ENCODE measurements around the gene UMODL1.

UMODL1 gene

GRCh38 chr21:42157606-42158310 is 86.6 kb downstream of the UMODL1 start:
- Histone ChIP-seq H3K9me3 (ENCODE audit: control insufficient read depth, insufficient read depth, low read length) (no peaks in the 10 kb centered on the region), H3K4me3 (ENCODE audit: low read length) (no peak overlapping the region), H3K4me1 (ENCODE audit: control insufficient read depth, insufficient read depth, low read length) (no peaks in the 10 kb centered on the region), H3K27me3 (ENCODE audit: control insufficient read depth, insufficient read depth, low read length) (no peaks in the 10 kb centered on the region), H3K27ac (ENCODE audit: low read length) (no peak overlapping the region), H3K36me3 (ENCODE audit: control insufficient read depth, insufficient read depth, low read length) (no peaks in the 10 kb centered on the region)
- WGBS (ENCODE audit: insufficient coverage, insufficient read length): no CpG with 5 or more reads among the region's 11 CpGs
- no peak for DNase-seq (ENCODE audit: low read depth, low spot score)

- no peak for DNase-seq (ENCODE audit: low read depth, low spot score)
- Histone ChIP-seq H3K27me3 (ENCODE audit: control insufficient read depth, insufficient read depth, low read length) (no peaks in the 10 kb centered on the region), H3K36me3 (ENCODE audit: control insufficient read depth, insufficient read depth, low read length) (no peaks in the 10 kb centered on the region), H3K4me3 (ENCODE audit: low read length) (no peak overlapping the region), H3K4me1 (ENCODE audit: control insufficient read depth, insufficient read depth, low read length) (no peaks in the 10 kb centered on the region), H3K9me3 (ENCODE audit: control insufficient read depth, insufficient read depth, low read length) (no peaks in the 10 kb centered on the region), H3K27ac (ENCODE audit: low read length) (no peak overlapping the region)
- no CpG with 5 or more reads among the region's 8 CpGs for WGBS (ENCODE audit: insufficient coverage, insufficient read length)
Measured at GRCh38 chr21:42158846-42159245, 87.7 kb downstream of the UMODL1 start.

GRCh38 chr21:42159560-42160110 is 88.5 kb downstream of the UMODL1 start:
- no peaks in the 10 kb centered on the region for H3K27me3 ChIP-seq (ENCODE audit: control insufficient read depth, insufficient read depth, low read length)
- H3K36me3 ChIP-seq (ENCODE audit: control insufficient read depth, insufficient read depth, low read length): no peaks in the 10 kb centered on the region
- H3K27ac ChIP-seq (ENCODE audit: low read length): no peak overlapping the region
- H3K9me3 ChIP-seq (ENCODE audit: control insufficient read depth, insufficient read depth, low read length): no peaks in the 10 kb centered on the region
- no peak overlapping the region for H3K4me3 ChIP-seq (ENCODE audit: low read length)
- DNase-seq (ENCODE audit: low read depth, low spot score): no peak
- H3K4me1 ChIP-seq (ENCODE audit: control insufficient read depth, insufficient read depth, low read length): no peaks in the 10 kb centered on the region
- no CpG with 5 or more reads among the region's 11 CpGs for WGBS (ENCODE audit: insufficient coverage, insufficient read length)

GRCh38 chr21:42160111-42160721 is 89.1 kb downstream of the UMODL1 start:
- Histone ChIP-seq H3K4me3 (ENCODE audit: low read length) (no peak overlapping the region), H3K9me3 (ENCODE audit: control insufficient read depth, insufficient read depth, low read length) (no peaks in the 10 kb centered on the region), H3K4me1 (ENCODE audit: control insufficient read depth, insufficient read depth, low read length) (no peaks in the 10 kb centered on the region), H3K36me3 (ENCODE audit: control insufficient read depth, insufficient read depth, low read length) (no peaks in the 10 kb centered on the region), H3K27me3 (ENCODE audit: control insufficient read depth, insufficient read depth, low read length) (no peaks in the 10 kb centered on the region), H3K27ac (ENCODE audit: low read length) (no peak overlapping the region)
- no CpG with 5 or more reads among the region's 25 CpGs for WGBS (ENCODE audit: insufficient coverage, insufficient read length)
- DNase-seq (ENCODE audit: low read depth, low spot score): no peak

- Histone ChIP-seq H3K4me1 (ENCODE audit: control insufficient read depth, insufficient read depth, low read length) (no peaks in the 10 kb centered on the region), H3K9me3 (ENCODE audit: control insufficient read depth, insufficient read depth, low read length) (no peaks in the 10 kb centered on the region), H3K36me3 (ENCODE audit: control insufficient read depth, insufficient read depth, low read length) (no peaks in the 10 kb centered on the region), H3K27me3 (ENCODE audit: control insufficient read depth, insufficient read depth, low read length) (no peaks in the 10 kb centered on the region), H3K4me3 (ENCODE audit: low read length) (no peak overlapping the region), H3K27ac (ENCODE audit: low read length) (no peak overlapping the region)
- DNase-seq (ENCODE audit: low read depth, low spot score): no peak
- WGBS (ENCODE audit: insufficient coverage, insufficient read length): no CpG with 5 or more reads among the region's 9 CpGs
Measured at GRCh38 chr21:42160765-42161164, 89.6 kb downstream of the UMODL1 start.

GRCh38 chr21:42161401-42161955 is 90.4 kb downstream of the UMODL1 start:
- Histone ChIP-seq H3K4me3 (ENCODE audit: low read length) (no peak overlapping the region), H3K4me1 (ENCODE audit: control insufficient read depth, insufficient read depth, low read length) (no peaks in the 10 kb centered on the region), H3K27me3 (ENCODE audit: control insufficient read depth, insufficient read depth, low read length) (no peaks in the 10 kb centered on the region), H3K36me3 (ENCODE audit: control insufficient read depth, insufficient read depth, low read length) (no peaks in the 10 kb centered on the region), H3K9me3 (ENCODE audit: control insufficient read depth, insufficient read depth, low read length) (no peaks in the 10 kb centered on the region), H3K27ac (ENCODE audit: low read length) (no peak overlapping the region)
- WGBS (ENCODE audit: insufficient coverage, insufficient read length): no CpG with 5 or more reads among the region's 7 CpGs
- DNase-seq (ENCODE audit: low read depth, low spot score): no peak

GRCh38 chr21:42161956-42162681 is 91.0 kb downstream of the UMODL1 start:
- no peak for DNase-seq (ENCODE audit: low read depth, low spot score)
- Histone ChIP-seq H3K9me3 (ENCODE audit: control insufficient read depth, insufficient read depth, low read length) (no peaks in the 10 kb centered on the region), H3K27me3 (ENCODE audit: control insufficient read depth, insufficient read depth, low read length) (no peaks in the 10 kb centered on the region), H3K27ac (ENCODE audit: low read length) (no peak overlapping the region), H3K4me3 (ENCODE audit: low read length) (no peak overlapping the region), H3K4me1 (ENCODE audit: control insufficient read depth, insufficient read depth, low read length) (no peaks in the 10 kb centered on the region), H3K36me3 (ENCODE audit: control insufficient read depth, insufficient read depth, low read length) (no peaks in the 10 kb centered on the region)
- WGBS (ENCODE audit: insufficient coverage, insufficient read length): no CpG with 5 or more reads among the region's 15 CpGs

- Histone ChIP-seq H3K36me3 (ENCODE audit: control insufficient read depth, insufficient read depth, low read length) (no peaks in the 10 kb centered on the region), H3K27ac (ENCODE audit: low read length) (no peak overlapping the region), H3K27me3 (ENCODE audit: control insufficient read depth, insufficient read depth, low read length) (no peaks in the 10 kb centered on the region), H3K4me3 (ENCODE audit: low read length) (no peak overlapping the region), H3K4me1 (ENCODE audit: control insufficient read depth, insufficient read depth, low read length) (no peaks in the 10 kb centered on the region), H3K9me3 (ENCODE audit: control insufficient read depth, insufficient read depth, low read length) (no peaks in the 10 kb centered on the region)
- no CpG with 5 or more reads among the region's 9 CpGs for WGBS (ENCODE audit: insufficient coverage, insufficient read length)
- no peak for DNase-seq (ENCODE audit: low read depth, low spot score)
Measured at GRCh38 chr21:42162831-42163510, 91.9 kb downstream of the UMODL1 start.

GRCh38 chr21:42163511-42163863 is 92.4 kb downstream of the UMODL1 start:
- H3K4me1 ChIP-seq (ENCODE audit: control insufficient read depth, insufficient read depth, low read length): no peaks in the 10 kb centered on the region
- H3K27me3 ChIP-seq (ENCODE audit: control insufficient read depth, insufficient read depth, low read length): no peaks in the 10 kb centered on the region
- H3K4me3 ChIP-seq (ENCODE audit: low read length): no peak overlapping the region
- DNase-seq (ENCODE audit: low read depth, low spot score): no peak
- H3K9me3 ChIP-seq (ENCODE audit: control insufficient read depth, insufficient read depth, low read length): no peaks in the 10 kb centered on the region
- H3K36me3 ChIP-seq (ENCODE audit: control insufficient read depth, insufficient read depth, low read length): no peaks in the 10 kb centered on the region
- H3K27ac ChIP-seq (ENCODE audit: low read length): no peak overlapping the region
- no CpG with 5 or more reads among the region's 10 CpGs for WGBS (ENCODE audit: insufficient coverage, insufficient read length)
